ENCODE results near the gene CYB5RL.
A peak's percentile ranks its signal among the peaks of the same experiment; 100 is the strongest.

Gene CYB5RL

GRCh38 chr1:54204199-54204598 is 4.4 kb upstream of the CYB5RL start:
- TF ChIP-seq, protein P1, sequence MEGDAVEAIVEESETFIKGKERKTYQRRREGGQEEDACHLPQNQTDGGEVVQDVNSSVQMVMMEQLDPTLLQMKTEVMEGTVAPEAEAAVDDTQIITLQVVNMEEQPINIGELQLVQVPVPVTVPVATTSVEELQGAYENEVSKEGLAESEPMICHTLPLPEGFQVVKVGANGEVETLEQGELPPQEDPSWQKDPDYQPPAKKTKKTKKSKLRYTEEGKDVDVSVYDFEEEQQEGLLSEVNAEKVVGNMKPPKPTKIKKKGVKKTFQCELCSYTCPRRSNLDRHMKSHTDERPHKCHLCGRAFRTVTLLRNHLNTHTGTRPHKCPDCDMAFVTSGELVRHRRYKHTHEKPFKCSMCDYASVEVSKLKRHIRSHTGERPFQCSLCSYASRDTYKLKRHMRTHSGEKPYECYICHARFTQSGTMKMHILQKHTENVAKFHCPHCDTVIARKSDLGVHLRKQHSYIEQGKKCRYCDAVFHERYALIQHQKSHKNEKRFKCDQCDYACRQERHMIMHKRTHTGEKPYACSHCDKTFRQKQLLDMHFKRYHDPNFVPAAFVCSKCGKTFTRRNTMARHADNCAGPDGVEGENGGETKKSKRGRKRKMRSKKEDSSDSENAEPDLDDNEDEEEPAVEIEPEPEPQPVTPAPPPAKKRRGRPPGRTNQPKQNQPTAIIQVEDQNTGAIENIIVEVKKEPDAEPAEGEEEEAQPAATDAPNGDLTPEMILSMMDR (IDR thresholded peaks at IDR 0.05), result no peak
- TF ChIP-seq ZFX (IDR thresholded peaks at IDR 0.05; ENCODE audit: borderline replicate concordance), result no peak

DNA sequence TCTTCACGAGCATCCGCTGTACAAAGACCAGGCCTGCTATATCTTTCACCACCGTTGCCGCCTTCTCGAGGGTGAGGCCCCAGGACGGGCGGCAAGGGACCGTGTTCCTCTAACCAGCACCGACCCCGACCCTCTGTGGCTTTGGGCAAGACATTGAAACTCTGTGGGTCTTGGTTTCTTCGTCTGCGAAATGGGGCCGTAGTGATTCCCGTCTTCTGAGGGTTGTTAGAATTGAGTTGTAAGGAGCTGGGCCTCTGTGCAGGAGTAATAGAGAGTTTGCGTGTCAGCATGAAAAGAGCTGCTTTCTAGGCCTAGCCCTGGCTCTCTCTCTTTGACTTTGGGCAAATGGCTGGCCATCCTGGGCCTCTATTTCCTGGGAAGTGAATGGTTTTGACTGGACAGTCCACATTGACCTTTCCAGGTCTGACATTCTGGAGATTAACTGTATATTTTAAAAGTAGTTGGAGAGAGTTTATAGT is 728 bp upstream of the CYB5RL start:
- TF ChIP-seq, protein P1 (IDR thresholded peaks at IDR 0.05), result no peak
- TF ChIP-seq ZFX (IDR thresholded peaks at IDR 0.05; ENCODE audit: borderline replicate concordance), result no peak
- H3K27ac ChIP-seq, result peak overlapping the region; percentile 62

More at GRCh38 chr1:54204199-54204598, 4.4 kb upstream of the CYB5RL start:
- no peak overlapping the region for H3K27ac ChIP-seq

DNA sequence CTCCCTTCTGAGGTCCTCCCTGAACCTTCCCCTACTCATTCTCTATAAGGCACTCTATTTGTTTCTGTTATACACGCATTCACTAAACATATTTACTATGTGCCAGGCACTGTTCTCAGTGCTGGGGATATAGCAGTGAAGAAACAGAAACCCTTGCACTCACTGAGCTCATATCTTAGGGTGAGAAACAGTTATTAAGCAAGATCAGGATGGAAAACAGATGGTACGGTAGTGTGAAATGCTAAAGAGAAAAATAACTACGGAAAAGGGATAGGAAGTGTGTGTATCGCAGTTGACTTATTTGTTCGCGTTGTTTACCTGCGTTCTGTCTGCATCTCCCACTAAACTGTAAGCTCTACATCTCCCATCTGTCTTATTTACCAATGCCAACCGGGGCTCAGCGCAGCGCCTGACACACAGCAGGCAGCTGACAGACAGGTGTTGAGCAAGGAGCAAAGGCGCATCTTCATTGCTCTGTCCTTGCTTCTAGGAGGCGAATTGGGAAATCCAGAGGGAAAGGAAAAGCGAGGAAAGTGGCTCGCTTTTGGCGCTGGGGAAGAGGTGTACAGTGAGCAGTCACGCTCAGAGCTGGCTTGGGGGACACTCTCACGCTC is 572 bp downstream of the CYB5RL start:
- peak overlapping the region; percentile 62 for H3K27ac ChIP-seq

DNA sequence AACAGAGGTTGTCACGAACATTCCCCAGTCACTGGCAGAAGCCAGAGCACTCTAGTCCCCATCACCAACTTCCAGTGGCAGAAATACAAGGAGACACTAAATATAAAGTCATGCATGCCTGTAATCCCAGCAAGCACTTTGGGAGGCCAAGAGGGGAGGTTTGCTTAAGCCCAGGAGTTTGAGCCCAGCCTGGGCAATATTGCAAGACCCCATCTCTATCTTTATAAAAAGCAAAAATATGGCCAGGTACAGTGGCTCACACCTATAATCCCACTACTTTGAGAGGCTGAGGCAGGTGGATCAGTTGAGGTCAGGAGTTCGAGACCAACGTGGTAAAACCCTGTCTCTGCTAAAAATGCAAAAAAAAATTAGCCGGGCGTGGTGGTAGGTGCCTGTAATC is 6.4 kb downstream of the CYB5RL start:
- H3K27ac ChIP-seq, result no peak overlapping the region
- TF ChIP-seq, protein P1 (IDR thresholded peaks at IDR 0.05), result no peak
- no peak for TF ChIP-seq ZFX (IDR thresholded peaks at IDR 0.05; ENCODE audit: borderline replicate concordance)

More for the DNA sequence above, 572 bp downstream of the CYB5RL start:
- TF ChIP-seq ZFX (IDR thresholded peaks at IDR 0.05; ENCODE audit: borderline replicate concordance), result no peak
- TF ChIP-seq, protein P1 (IDR thresholded peaks at IDR 0.05), result no peak

DNA sequence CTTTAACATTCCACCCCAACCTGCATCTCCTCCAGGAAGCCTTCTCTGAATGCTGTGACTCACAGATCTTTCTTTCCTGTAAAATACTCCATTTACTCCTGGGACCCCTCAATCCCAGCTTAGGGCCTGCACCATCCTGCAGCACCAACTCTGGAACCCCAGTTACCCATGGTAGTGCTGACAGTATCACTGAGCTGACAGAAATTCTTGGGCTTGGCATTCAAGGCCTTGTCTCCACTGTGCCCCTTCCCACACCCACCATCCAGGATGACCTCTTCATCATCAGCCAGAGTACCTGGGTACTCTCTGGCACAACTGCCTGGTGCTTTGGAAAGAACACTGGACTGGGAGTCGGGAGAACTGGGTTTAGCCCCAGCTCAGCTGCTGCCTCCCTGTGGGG is 8.3 kb downstream of the CYB5RL start:
- H3K27ac ChIP-seq, result no peak overlapping the region
- TF ChIP-seq, protein P1 (IDR thresholded peaks at IDR 0.05), result no peak
- no peak for TF ChIP-seq ZFX (IDR thresholded peaks at IDR 0.05; ENCODE audit: borderline replicate concordance)

DNA sequence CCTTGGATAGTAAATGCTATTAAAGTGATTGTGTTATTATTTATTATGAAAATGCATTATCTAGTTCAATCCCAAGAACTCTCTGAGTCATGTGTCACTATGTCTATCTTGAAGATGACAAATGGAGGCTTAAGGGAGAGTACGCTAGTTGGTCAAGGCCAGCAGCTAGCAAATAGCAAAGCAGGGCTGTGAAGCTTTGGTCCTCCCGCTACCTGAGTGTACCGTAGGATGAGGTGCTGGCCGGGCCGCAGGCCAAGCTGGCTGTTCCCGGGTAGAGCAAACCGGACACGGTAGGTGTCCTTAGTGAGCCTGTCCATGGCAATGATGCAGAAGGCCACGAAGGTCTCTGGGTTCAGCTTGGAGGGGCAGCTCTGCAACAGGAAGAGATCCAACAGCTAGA is 9.3 kb downstream of the CYB5RL start:
- TF ChIP-seq, protein P1 (IDR thresholded peaks at IDR 0.05), result no peak
- TF ChIP-seq ZFX (IDR thresholded peaks at IDR 0.05; ENCODE audit: borderline replicate concordance), result no peak

GRCh38 chr1:54188291-54188690 is 11.5 kb downstream of the CYB5RL start:
- no peak overlapping the region for H3K27ac ChIP-seq
- TF ChIP-seq, protein P1 (IDR thresholded peaks at IDR 0.05), result no peak
- TF ChIP-seq ZFX (IDR thresholded peaks at IDR 0.05; ENCODE audit: borderline replicate concordance), result no peak

More for the DNA sequence above, 9.3 kb downstream of the CYB5RL start:
- H3K27ac ChIP-seq, result no peak overlapping the region

Measured in 22Rv1 (cell line).